Psoas muscle (tissue), 8 donors: ENCODE data around the gene HHLA2. TPM values are rescaled to one million over a fixed set of nuclear protein-coding genes. Genes with fewer than 3 reads are reported as not detected.

Experiments
- ATAC-seq, 4 donors: fragments of 200-7000 bp; cut with Tn5 transposase; one replicate each; pipeline ENCODE4 v1.9.1; 2020; ENCODE audit warnings: moderate library complexity in 3 of 4, mild to moderate bottlenecking in 2 of 4
- DNase-seq, 2 donors: peaks; one replicate each; pipeline ENCODE4 v3.0.0-alpha.2; 2020
- H3K27ac ChIP-seq: fragments of 200-600 bp; one replicate; pipeline ENCODE4 v1.8.0; 2022
- H3K27me3 ChIP-seq, 3 donors: fragments of 200-600 bp in 1 of 3; one replicate each; pipeline versions ENCODE4 v1.6.1 to v1.8.0; 2013 to 2022; ENCODE audit warnings: low read length in 2 of 3, mild to moderate bottlenecking in 2 of 3, moderate library complexity in 1 of 3; ENCODE audit not compliant: insufficient read depth in 3 of 3
- H3K36me3 ChIP-seq, 2 donors: fragments of 200-600 bp in 1 of 2; one replicate each; pipeline versions ENCODE4 v1.6.1 to v1.8.0; 2013 to 2022; ENCODE audit warnings: low read depth in 1 of 2, mild to moderate bottlenecking in 1 of 2, moderate library complexity in 1 of 2; ENCODE audit not compliant: insufficient read depth in 1 of 2
- H3K4me1 ChIP-seq: fragments of 200-600 bp; one replicate; pipeline ENCODE4 v1.8.0; 2022
- H3K4me3 ChIP-seq: fragments of 200-600 bp; one replicate; pipeline ENCODE4 v1.8.0; 2022; ENCODE audit warnings: mild to moderate bottlenecking
- H3K9me3 ChIP-seq: fragments of 200-600 bp; one replicate; pipeline ENCODE4 v1.8.0; 2022
- CTCF ChIP-seq: fragments of 200-600 bp; IDR thresholded peaks from one replicate; pipeline ENCODE4 v1.8.0; 2022; ENCODE audit warnings: antibody characterized with exemption
- WGBS, 3 donors: extraction: QIAGEN DNeasy Blood & Tissue Kit; methylation state at CpG; one replicate each; pipeline versions ENCODE4 v1.1.6 to v1.1.7; 2013; 5-methylcytosine and 5-hydroxymethylcytosine counted together
- intact Hi-C, 2 donors: fragments of 100-400 bp; cut with DNase I; formaldehyde crosslinking; loops; one replicate each; pipeline versions ENCODE4 v1.11.0 to v1.14.2; 2022
- polyA plus RNA-seq, 3 donors: library from polyadenylated mRNA; stranded (reverse); fragments of 200-250 nt; gene quantifications; one replicate each; pipeline ENCODE4 v1.2.3, GENCODE V29; 2013
- total RNA-seq, 4 donors: library from RNA; stranded (reverse); fragmentation: NEBNext Ultra II Directional in 2 of 4; extraction: Animal tissue kit (Norgen Biotek cat#: 25700) in 2 of 4; gene quantifications; one replicate each; pipeline versions ENCODE4 v1.2.1 to v1.2.4, GENCODE V29; 2021 to 2023
- donor health status: healthy with polysubstance abuse.
- donor health status: DM: no; HTN: no; CAD: no; lungs with moderate emphysema.
- donor health status: Bipolar disorder and iron deficiency.
- donor health status: healthy.
- donor health status: DM: yes; HTN: yes; CAD: no.
- donor health status: DM: no; HTN: no; CAD: no.
- donor health status: DM: no; HTN: no; CAD: no.
- donor health status: DM: yes; HTN: yes; CAD: no.

HHLA2 gene
- total and polyA plus RNA-seq, 7 donors = 0.04 TPM; not detected in 6

GRCh38 chr3:108292450-108292849 is 3.9 kb upstream of the HHLA2 start:
- no peak overlapping the region for H3K27ac ChIP-seq
- TF ChIP-seq CTCF = no peak
- no peak overlapping the region for H3K4me3 ChIP-seq
- H3K36me3 ChIP-seq = no peaks in the 10 kb centered on the region
- DNase-seq = no peak
- intact Hi-C loops = no loop called here
- ATAC-seq = no peak
- no peaks in the 10 kb centered on the region for H3K4me1 ChIP-seq
- H3K9me3 ChIP-seq = no peaks in the 10 kb centered on the region
- H3K27me3 ChIP-seq = no peaks in the 10 kb centered on the region

GRCh38 chr3:108292905-108293328 is 3.4 kb upstream of the HHLA2 start:
- ATAC-seq = no peak
- no peak for TF ChIP-seq CTCF

GRCh38 chr3:108293858-108294257 is 2.5 kb upstream of the HHLA2 start:
- intact Hi-C loops = no loop called here
- no peak for ATAC-seq
- WGBS, 3 donors = 78 to 91% (median 83%) methylated on average over 4 of the region's 4 CpGs

More at GRCh38 chr3:108292905-108293328, 3.4 kb upstream of the HHLA2 start:
- no peak overlapping the region for H3K4me3 ChIP-seq
- H3K36me3 ChIP-seq = no peaks in the 10 kb centered on the region
- no peaks in the 10 kb centered on the region for H3K27me3 ChIP-seq
- DNase-seq = no peak
- no peaks in the 10 kb centered on the region for H3K9me3 ChIP-seq
- H3K4me1 ChIP-seq = no peaks in the 10 kb centered on the region
- no peak overlapping the region for H3K27ac ChIP-seq
- intact Hi-C loops = no loop called here

GRCh38 chr3:108295421-108296175 is 750 bp upstream of the HHLA2 start:
- WGBS, 3 donors = 81 to 85% (median 81%) methylated on average over 7 of the region's 7 CpGs
- H3K4me3 ChIP-seq = no peak overlapping the region
- H3K27ac ChIP-seq = no peak overlapping the region
- no peaks in the 10 kb centered on the region for H3K36me3 ChIP-seq
- no peak for TF ChIP-seq CTCF
- H3K9me3 ChIP-seq = no peaks in the 10 kb centered on the region
- DNase-seq = no peak
- H3K4me1 ChIP-seq = no peaks in the 10 kb centered on the region
- ATAC-seq = no peak
- H3K27me3 ChIP-seq = no peaks in the 10 kb centered on the region
- intact Hi-C loops = no loop called here

More at GRCh38 chr3:108293858-108294257, 2.5 kb upstream of the HHLA2 start:
- no peak for TF ChIP-seq CTCF
- no peaks in the 10 kb centered on the region for H3K9me3 ChIP-seq
- H3K27ac ChIP-seq = no peak overlapping the region
- no peak for DNase-seq
- H3K36me3 ChIP-seq = no peaks in the 10 kb centered on the region
- H3K27me3 ChIP-seq = no peaks in the 10 kb centered on the region
- no peak overlapping the region for H3K4me3 ChIP-seq
- no peaks in the 10 kb centered on the region for H3K4me1 ChIP-seq

- Histone ChIP-seq H3K4me3 (no peak overlapping the region), H3K27ac (no peak overlapping the region), H3K27me3 (peaks cover 0 to 2% (median 0%) of the 10 kb centered on the region in 3 donors), H3K9me3 (no peaks in the 10 kb centered on the region), H3K4me1 (no peaks in the 10 kb centered on the region), H3K36me3 (no peaks in the 10 kb centered on the region)
- intact Hi-C loops = no loop called here
- WGBS, 3 donors = 43 to 52% (median 50%) methylated on average over 3 of the region's 3 CpGs
- DNase-seq (no peak), ATAC-seq (no peak)
- TF ChIP-seq CTCF = no peak
These were observed 1.3 kb downstream of the HHLA2 start for GRCh38 chr3:108297647-108298046.
